Measurements from ENCODE around the gene HTD2. TPM values are rescaled to one million over a fixed set of nuclear protein-coding genes. Genes with fewer than 3 reads are reported as not detected.

The HTD2 gene
- total and polyA plus RNA-seq, 9 of the 15 experiments (the other 6 are each of a cell fraction or from before 2014, with no cell fraction given) = 1.8 to 22.8 (median 9.6) TPM

DNA sequence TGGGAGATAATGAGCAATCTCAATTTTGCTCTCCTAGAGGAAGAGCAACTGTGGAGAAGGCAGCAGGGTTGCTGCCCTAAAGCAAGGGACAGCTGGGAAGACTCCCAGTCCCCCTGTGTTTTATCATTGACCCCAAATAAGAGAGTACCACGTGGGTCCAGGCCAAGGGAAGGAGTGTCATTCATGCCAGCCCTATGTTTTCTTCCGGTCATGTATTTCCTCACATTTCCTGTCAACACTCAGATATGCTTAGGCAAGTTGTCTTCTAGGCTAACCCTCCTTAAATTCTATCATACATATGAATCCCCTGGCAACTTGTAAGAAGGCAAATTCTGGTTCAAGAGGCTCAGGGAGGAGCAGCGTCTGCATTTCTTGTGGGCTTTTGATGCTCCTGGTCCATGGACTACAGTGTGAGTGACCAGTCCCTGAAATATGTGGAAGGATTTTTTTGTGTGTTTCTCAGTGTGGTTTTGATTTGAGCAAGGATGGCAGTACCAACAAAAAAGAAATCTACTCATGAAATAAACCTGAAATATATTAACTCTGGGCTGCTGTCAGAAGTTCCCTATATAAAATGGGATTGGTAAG, 32.2 kb upstream of the HTD2 start (continued):
- TF ChIP-seq PRDM10 (IDR thresholded peaks at IDR 0.05; ENCODE audit: partially characterized antibody) = no peak
- no peak for TF ChIP-seq NBN (IDR thresholded peaks at IDR 0.05; ENCODE audit: low read depth)
- no peak for TF ChIP-seq GATAD2A (IDR thresholded peaks at IDR 0.05)
- TF ChIP-seq RUNX1 (IDR thresholded peaks at IDR 0.05; ENCODE audit: low read depth) = no peak

GRCh38 chr3:58281069-58281468, 25.3 kb upstream of the HTD2 start:
- Histone ChIP-seq H2AFZ (ENCODE audit: low read depth, low read length) (no peak overlapping the region), H4K20me1 (replicated peaks; ENCODE audit: control insufficient read depth, insufficient read depth, low read length) (no peaks in the 10 kb centered on the region), H3K4me2 (ENCODE audit: insufficient read depth, low read length) (no peak overlapping the region), H3K27me3 (ENCODE audit: control insufficient read depth in 2 of 2, insufficient read depth in 2 of 2, low read length in 2 of 2) (no peaks in the 10 kb centered on the region), H3K4me1 (replicated peaks in 1 of 2; ENCODE audit: control insufficient read depth in 2 of 2, insufficient read depth in 2 of 2, low read length in 2 of 2) (no peaks in the 10 kb centered on the region), H3K9me3 (replicated peaks; ENCODE audit: control insufficient read depth, insufficient read depth, low read depth, low read length) (no peaks in the 10 kb centered on the region), H3K9ac (ENCODE audit: insufficient read depth in 1 of 2, low read depth in 2 of 2, low read length in 2 of 2) (no peak overlapping the region), H3K36me3 (ENCODE audit: control insufficient read depth, insufficient read depth, low read length) (0 out of 3 replicates have a peak, but pooled peaks cover 4% of the 10 kb centered on the region), H3K79me2 (ENCODE audit: control insufficient read depth, insufficient read depth, low read length) (no peaks in the 10 kb centered on the region), H3K9me1 (ENCODE audit: control insufficient read depth, insufficient read depth, low read length) (no peaks in the 10 kb centered on the region), H3K4me3 (no peak overlapping the region), H3K27ac (ENCODE audit: extremely low read depth, low read depth, low read length) (no peak overlapping the region)
- TF ChIP-seq, protein P1, sequence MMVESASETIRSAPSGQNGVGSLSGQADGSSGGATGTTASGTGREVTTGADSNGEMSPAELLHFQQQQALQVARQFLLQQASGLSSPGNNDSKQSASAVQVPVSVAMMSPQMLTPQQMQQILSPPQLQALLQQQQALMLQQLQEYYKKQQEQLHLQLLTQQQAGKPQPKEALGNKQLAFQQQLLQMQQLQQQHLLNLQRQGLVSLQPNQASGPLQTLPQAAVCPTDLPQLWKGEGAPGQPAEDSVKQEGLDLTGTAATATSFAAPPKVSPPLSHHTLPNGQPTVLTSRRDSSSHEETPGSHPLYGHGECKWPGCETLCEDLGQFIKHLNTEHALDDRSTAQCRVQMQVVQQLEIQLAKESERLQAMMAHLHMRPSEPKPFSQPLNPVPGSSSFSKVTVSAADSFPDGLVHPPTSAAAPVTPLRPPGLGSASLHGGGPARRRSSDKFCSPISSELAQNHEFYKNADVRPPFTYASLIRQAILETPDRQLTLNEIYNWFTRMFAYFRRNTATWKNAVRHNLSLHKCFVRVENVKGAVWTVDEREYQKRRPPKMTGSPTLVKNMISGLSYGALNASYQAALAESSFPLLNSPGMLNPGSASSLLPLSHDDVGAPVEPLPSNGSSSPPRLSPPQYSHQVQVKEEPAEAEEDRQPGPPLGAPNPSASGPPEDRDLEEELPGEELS (CRISPR knock-in tag; IDR thresholded peaks at IDR 0.05; ENCODE audit: borderline replicate concordance) = no peak
- no TSS peak for BruUV-seq (replicated peaks)
- CTCF ChIA-PET (ENCODE audit: low intra/inter-chr PET ratio) = no interaction called here
- intact Hi-C loops (cut with micrococcal nuclease) (no loop called here), in situ Hi-C loops (cut with MboI) (no loop called here)
- ATAC-seq (no peak), FAIRE-seq (no peak), DNase-seq (ENCODE audit: extremely low read depth in 1 of 4, low spot score in 3 of 4) (no peak)
- POLR2A ChIA-PET = interaction anchor here (0.6 kb wide), 1 partner anchor 140 kb away, joined by 3 read pairs; no protein-coding TSS in a partner anchor
- 41% methylated on average over 6 of the region's 7 CpGs for WGBS (ENCODE audit: insufficient coverage, low coverage, missing lambda C conversion rate)

Data from K562 (cell line).